NCI-H774 (cell line): ENCODE results near the gene C6orf62.
"Not testable (repeated sequence)": the region's sequence is repeated elsewhere in the genome, so short reads cannot be mapped to it uniquely, and the experiment has no call there.

Experiments
- DNase-seq: peaks from one replicate; lab custom pipeline; 2025; lab: John Stamatoyannopoulos, UW

Gene C6orf62

GRCh38 chr6:24696097-24696496 is 22.9 kb downstream of the C6orf62 start:
- no peak for DNase-seq

- peak; percentile 35 for DNase-seq
Measured at GRCh38 chr6:24695635-24696034, 23.3 kb downstream of the C6orf62 start.

- DNase-seq: no peak
Measured at GRCh38 chr6:24694198-24694597, 24.8 kb downstream of the C6orf62 start.

GRCh38 chr6:24692848-24693592 is 25.9 kb downstream of the C6orf62 start:
- no peak for DNase-seq

GRCh38 chr6:24692415-24692814 is 26.5 kb downstream of the C6orf62 start:
- DNase-seq: no peak

GRCh38 chr6:24692003-24692402 is 27.0 kb downstream of the C6orf62 start:
- DNase-seq: no peak

- no peak for DNase-seq
Measured at GRCh38 chr6:24691550-24691949, 27.4 kb downstream of the C6orf62 start.

- no peak for DNase-seq
Measured at GRCh38 chr6:24690593-24690992, 28.4 kb downstream of the C6orf62 start.

- DNase-seq: no peak
Measured at GRCh38 chr6:24689964-24690363, 29.0 kb downstream of the C6orf62 start.

- DNase-seq: no peak
Measured at GRCh38 chr6:24686946-24687345, 32.0 kb downstream of the C6orf62 start.

GRCh38 chr6:24686408-24686807 is 32.5 kb downstream of the C6orf62 start:
- no peak for DNase-seq

- DNase-seq: no peak
Measured at GRCh38 chr6:24683297-24684296, 35.4 kb downstream of the C6orf62 start.

- DNase-seq: no peak
Measured at GRCh38 chr6:24680582-24680981, 38.4 kb downstream of the C6orf62 start.

- DNase-seq: not testable (repeated sequence)
Measured at GRCh38 chr6:24678792-24679352, 40.1 kb downstream of the C6orf62 start.

GRCh38 chr6:24673625-24674024 is 45.3 kb downstream of the C6orf62 start:
- DNase-seq: no peak

GRCh38 chr6:24672620-24673182 is 46.3 kb downstream of the C6orf62 start:
- no peak for DNase-seq

GRCh38 chr6:24671077-24671476 is 47.9 kb downstream of the C6orf62 start:
- not testable (repeated sequence) for DNase-seq

- DNase-seq: not testable (repeated sequence)
Measured at GRCh38 chr6:24670492-24670891, 48.5 kb downstream of the C6orf62 start.

- no peak for DNase-seq
Measured at GRCh38 chr6:24668997-24669361, 50.0 kb downstream of the C6orf62 start.

- DNase-seq: not testable (repeated sequence)
Measured at GRCh38 chr6:24668066-24668996, 50.6 kb downstream of the C6orf62 start.

- DNase-seq: no peak
Measured at GRCh38 chr6:24667378-24667803, 51.6 kb downstream of the C6orf62 start.
